AG04449 (cell line): Measurements from ENCODE around the gene WDR27.

Source experiments
- CTCF ChIA-PET: fragments of 350-600 bp; formaldehyde crosslinking; extraction: SDS; loops from one replicate; lab custom pipeline; 2021; ENCODE audit warnings: antibody characterized with exemption; lab: Yijun Ruan, JAX
- POLR2A ChIA-PET: fragments of 400-600, 350-600 bp; formaldehyde crosslinking; extraction: SDS; loops from one replicate; lab custom pipeline; 2020; ENCODE audit warnings: antibody characterized with exemption, inconsistent platforms; lab: Yijun Ruan, JAX
- DNase-seq: peaks from one replicate; pipeline ENCODE4 v3.0.0-alpha.2; 2010; ENCODE audit warnings: low read depth, low spot score
- H3K4me3 ChIP-seq: 2 replicates; pipeline ENCODE4 v1.5.1; 2011; ENCODE audit warnings: low read depth, mild to moderate bottlenecking, control low read depth, low read length
- TF ChIP-seq, protein P1 (sequence below): IDR thresholded peaks from one replicate; pipeline ENCODE4 v1.5.1; 2011; ENCODE audit warnings: mild to moderate bottlenecking, moderate library complexity, low read length, control low read depth, inconsistent platforms; ENCODE audit not compliant: insufficient read depth; ENCODE audit errors: missing control alignments

Gene WDR27

GRCh38 chr6:169494038-169494437 is 207.8 kb downstream of the WDR27 start:
- TF ChIP-seq, protein P1, sequence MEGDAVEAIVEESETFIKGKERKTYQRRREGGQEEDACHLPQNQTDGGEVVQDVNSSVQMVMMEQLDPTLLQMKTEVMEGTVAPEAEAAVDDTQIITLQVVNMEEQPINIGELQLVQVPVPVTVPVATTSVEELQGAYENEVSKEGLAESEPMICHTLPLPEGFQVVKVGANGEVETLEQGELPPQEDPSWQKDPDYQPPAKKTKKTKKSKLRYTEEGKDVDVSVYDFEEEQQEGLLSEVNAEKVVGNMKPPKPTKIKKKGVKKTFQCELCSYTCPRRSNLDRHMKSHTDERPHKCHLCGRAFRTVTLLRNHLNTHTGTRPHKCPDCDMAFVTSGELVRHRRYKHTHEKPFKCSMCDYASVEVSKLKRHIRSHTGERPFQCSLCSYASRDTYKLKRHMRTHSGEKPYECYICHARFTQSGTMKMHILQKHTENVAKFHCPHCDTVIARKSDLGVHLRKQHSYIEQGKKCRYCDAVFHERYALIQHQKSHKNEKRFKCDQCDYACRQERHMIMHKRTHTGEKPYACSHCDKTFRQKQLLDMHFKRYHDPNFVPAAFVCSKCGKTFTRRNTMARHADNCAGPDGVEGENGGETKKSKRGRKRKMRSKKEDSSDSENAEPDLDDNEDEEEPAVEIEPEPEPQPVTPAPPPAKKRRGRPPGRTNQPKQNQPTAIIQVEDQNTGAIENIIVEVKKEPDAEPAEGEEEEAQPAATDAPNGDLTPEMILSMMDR, result no peak
- ChIA-PET POLR2A (no interaction called here), CTCF (interaction anchor here (1.1 kb wide), 1 partner anchor 8 kb away, joined by 3 read pairs; no protein-coding TSS in a partner anchor)
- no peak for DNase-seq
- no peak overlapping the region for H3K4me3 ChIP-seq

DNA sequence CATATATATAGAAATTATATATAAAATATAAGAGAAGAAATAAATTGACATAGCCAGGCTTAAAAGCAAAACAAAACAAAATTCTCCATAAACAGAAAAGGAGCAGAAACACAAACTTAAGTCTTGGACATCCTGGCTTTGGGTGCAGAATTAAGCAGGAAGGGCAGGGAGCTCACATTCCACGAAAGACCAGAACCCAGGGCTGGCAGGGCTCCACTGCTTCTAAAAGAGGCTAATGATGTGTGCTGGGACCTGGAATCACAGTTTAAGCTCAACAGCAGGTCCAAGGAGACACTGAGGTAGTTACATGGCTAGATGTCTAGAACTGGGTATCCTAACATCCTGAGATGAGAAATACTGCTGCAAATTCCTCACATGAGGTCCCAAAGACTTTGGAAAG is 210.3 kb downstream of the WDR27 start:
- ChIA-PET CTCF (interaction anchor here (0.6 to 1.1 kb wide), 2 partner anchors 35 to 534 kb away, joined by 3 read pairs; no protein-coding TSS in a partner anchor), POLR2A (no interaction called here)
- TF ChIP-seq, protein P1, result no peak
- no peak overlapping the region for H3K4me3 ChIP-seq
- no peak for DNase-seq

- TF ChIP-seq, protein P1, result no peak
- H3K4me3 ChIP-seq, result no peak overlapping the region
- DNase-seq, result no peak
- POLR2A ChIA-PET, result no interaction called here
- CTCF ChIA-PET, result interaction anchor here (2.2 kb wide), 1 partner anchor 30 kb away, joined by 6 read pairs; no protein-coding TSS in a partner anchor
Observed at GRCh38 chr6:169490830-169491229, 211.0 kb downstream of the WDR27 start.

- DNase-seq, result no peak
- TF ChIP-seq, protein P1, result no peak
- no peak overlapping the region for H3K4me3 ChIP-seq
- ChIA-PET CTCF (interaction anchor here (2.2 kb wide), 1 partner anchor 31 kb away, joined by 6 read pairs; no protein-coding TSS in a partner anchor), POLR2A (interaction anchor here (1.2 kb wide), 1 partner anchor 104 kb away, joined by 4 read pairs; no protein-coding TSS in a partner anchor)
Observed at GRCh38 chr6:169490246-169490641, 211.6 kb downstream of the WDR27 start.

DNA sequence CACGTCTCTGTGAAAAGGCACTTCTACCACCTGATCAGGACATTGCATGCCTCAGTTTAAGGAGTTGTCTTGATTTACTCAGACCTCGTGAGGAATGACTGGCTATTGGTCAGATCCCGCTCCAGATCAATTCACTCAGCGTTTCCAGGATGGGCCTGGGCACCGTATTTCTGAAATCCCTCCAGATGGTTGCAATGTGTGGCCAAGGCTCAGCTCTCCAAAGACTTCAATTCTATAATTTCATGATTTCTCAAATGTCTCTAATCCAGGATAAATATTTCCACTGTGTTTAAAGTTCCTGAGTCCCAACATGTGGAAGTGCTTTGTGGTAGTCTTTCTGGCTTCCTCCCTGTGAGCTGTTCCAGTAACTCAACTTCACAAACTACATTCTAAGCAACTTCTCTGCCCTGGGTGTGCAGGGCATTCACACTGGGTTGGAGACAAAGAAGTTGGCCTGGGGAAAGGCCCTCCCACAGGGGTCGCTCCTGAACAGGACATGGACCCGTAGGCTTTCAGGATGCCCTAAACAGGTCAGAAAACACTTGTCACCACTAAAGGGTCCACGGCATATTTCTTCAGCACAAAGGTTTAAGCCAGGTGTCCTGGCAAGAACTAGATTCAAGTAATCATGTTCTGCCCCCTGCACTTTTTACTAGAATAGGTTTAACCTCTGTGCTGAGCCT is 212.1 kb downstream of the WDR27 start:
- TF ChIP-seq, protein P1, result no peak
- CTCF ChIA-PET, result interaction anchor here (2.2 kb wide), 1 partner anchor 31 kb away, joined by 6 read pairs; no protein-coding TSS in a partner anchor
- POLR2A ChIA-PET, result interaction anchor here (1.2 kb wide), 1 partner anchor 103 kb away, joined by 4 read pairs; no protein-coding TSS in a partner anchor
- no peak for DNase-seq
- no peak overlapping the region for H3K4me3 ChIP-seq
